HL-60 (cell line): ENCODE measurements around the gene TMX3.

Experiments
- DNase-seq, 2 experiments: peaks; one replicate each; pipeline ENCODE4 v3.0.0-alpha.2; 2010 to 2020; ENCODE audit warnings: low read depth in 1 of 2, low spot score in 1 of 2
- H3K27ac ChIP-seq: fragments of 250-450 bp; sonication (Bioruptor Pico); replicated peaks from 2 replicates; pipeline ENCODE4 v1.5.1; 2020; ENCODE audit warnings: mild to moderate bottlenecking, moderate library complexity
- H3K27me3 ChIP-seq: fragments of 250-450 bp; sonication (Bioruptor Pico); 2 replicates; pipeline ENCODE4 v1.5.1; 2021; ENCODE audit warnings: mild to moderate bottlenecking, moderate library complexity; ENCODE audit not compliant: insufficient read depth, poor library complexity, severe bottlenecking
- H3K4me3 ChIP-seq: replicated peaks from 2 replicates; pipeline ENCODE4 v1.5.1; 2011; ENCODE audit warnings: mild to moderate bottlenecking, control low read depth, low read length; ENCODE audit not compliant: insufficient read depth
- GABPA ChIP-seq: IDR thresholded peaks from 2 replicates; pipeline ENCODE4 v1.6.1; 2012; ENCODE audit warnings: low read depth
- POLR2AphosphoS5 ChIP-seq: IDR thresholded peaks from 2 replicates; pipeline ENCODE4 v1.6.1; 2012; ENCODE audit warnings: low read depth
- SPI1 ChIP-seq: IDR thresholded peaks from 2 replicates; pipeline ENCODE4 v1.6.1; 2012; ENCODE audit warnings: low read depth, mild to moderate bottlenecking, borderline replicate concordance
- TF ChIP-seq, protein P1 (sequence below): IDR thresholded peaks from one replicate; pipeline ENCODE4 v1.5.1; 2011; ENCODE audit warnings: low read length, control low read depth, inconsistent platforms; ENCODE audit not compliant: insufficient read depth
- TF ChIP-seq, protein P2 (sequence below): IDR thresholded peaks from 2 replicates; pipeline ENCODE4 v1.6.1; 2012; ENCODE audit warnings: low read depth; ENCODE audit not compliant: insufficient replicate concordance

The TMX3 gene

DNA sequence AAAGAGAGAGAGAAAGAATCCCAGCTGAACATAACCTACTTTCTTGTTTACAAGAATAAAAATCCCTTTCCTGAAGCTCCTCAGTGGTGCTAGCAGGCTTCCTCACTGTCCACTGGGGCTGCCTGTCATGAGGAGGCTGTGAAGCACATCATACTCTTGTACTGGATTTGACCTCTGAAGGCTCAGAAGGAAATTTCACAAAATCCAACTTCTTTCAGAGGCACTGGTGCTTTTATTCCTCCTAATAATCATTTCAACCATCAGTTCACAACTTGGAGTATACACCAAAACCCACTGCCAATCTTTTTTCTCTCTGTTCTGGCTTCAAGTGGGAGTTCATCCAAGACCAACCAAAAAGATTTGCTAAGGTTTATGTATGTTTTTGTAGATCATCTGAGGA lies 48.5 kb downstream of the TMX3 start:
- TF ChIP-seq SPI1, result no peak
- Histone ChIP-seq H3K4me3 (no peak overlapping the region), H3K27ac (no peak overlapping the region), H3K27me3 (no peaks in the 10 kb centered on the region)
- DNase-seq, result no peak

DNA sequence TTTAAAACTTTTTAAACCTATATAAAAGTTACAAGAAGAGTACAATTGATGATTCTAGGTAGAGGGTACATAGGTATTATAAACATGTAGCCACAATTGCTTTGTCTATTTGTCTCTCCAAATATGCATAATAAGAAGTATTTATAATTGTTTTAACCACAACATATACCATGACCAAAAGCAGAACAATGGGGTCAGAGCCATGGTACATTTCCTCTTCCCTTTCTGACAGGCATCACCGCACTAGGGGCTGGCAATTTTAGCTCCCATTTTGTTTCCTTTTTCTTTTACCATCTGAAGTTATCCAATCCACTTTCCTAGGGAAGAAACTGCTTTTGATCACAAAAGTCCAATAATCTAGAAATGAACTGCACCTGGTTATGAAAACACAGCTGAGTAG lies 49.3 kb downstream of the TMX3 start:
- peak; percentile 80 for TF ChIP-seq SPI1
- TF ChIP-seq, protein P1, sequence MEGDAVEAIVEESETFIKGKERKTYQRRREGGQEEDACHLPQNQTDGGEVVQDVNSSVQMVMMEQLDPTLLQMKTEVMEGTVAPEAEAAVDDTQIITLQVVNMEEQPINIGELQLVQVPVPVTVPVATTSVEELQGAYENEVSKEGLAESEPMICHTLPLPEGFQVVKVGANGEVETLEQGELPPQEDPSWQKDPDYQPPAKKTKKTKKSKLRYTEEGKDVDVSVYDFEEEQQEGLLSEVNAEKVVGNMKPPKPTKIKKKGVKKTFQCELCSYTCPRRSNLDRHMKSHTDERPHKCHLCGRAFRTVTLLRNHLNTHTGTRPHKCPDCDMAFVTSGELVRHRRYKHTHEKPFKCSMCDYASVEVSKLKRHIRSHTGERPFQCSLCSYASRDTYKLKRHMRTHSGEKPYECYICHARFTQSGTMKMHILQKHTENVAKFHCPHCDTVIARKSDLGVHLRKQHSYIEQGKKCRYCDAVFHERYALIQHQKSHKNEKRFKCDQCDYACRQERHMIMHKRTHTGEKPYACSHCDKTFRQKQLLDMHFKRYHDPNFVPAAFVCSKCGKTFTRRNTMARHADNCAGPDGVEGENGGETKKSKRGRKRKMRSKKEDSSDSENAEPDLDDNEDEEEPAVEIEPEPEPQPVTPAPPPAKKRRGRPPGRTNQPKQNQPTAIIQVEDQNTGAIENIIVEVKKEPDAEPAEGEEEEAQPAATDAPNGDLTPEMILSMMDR, result no peak
- H3K27ac ChIP-seq, result no peak overlapping the region
- no peaks in the 10 kb centered on the region for H3K27me3 ChIP-seq
- no peak overlapping the region for H3K4me3 ChIP-seq
- peak in 1 of 2 experiments; percentile 63 for DNase-seq

DNA sequence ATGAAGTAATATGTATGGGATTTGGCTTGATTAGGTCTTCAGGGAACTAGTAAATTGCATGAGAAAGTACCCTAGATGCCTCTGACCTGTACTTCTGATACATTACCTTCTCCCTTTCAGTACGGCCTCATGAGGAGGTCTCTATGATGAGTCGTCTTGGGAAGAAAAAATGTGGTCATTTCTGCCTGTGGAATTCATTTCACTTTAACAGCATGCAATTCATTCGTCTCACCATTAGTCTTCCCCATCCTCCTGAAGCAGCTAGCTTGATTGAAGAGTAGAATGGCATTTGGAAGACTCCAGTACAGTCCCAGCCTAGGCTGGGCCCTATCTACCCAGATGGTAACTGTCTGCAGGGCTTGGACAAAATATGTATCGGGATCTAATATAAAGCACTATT lies 52.2 kb downstream of the TMX3 start:
- H3K4me3 ChIP-seq, result no peak overlapping the region
- no peak for DNase-seq
- peaks cover 5% of the 10 kb centered on the region for H3K27me3 ChIP-seq
- TF ChIP-seq GABPA, result no peak
- TF ChIP-seq SPI1, result no peak
- TF ChIP-seq POLR2AphosphoS5, result no peak
- no peak overlapping the region for H3K27ac ChIP-seq

DNA sequence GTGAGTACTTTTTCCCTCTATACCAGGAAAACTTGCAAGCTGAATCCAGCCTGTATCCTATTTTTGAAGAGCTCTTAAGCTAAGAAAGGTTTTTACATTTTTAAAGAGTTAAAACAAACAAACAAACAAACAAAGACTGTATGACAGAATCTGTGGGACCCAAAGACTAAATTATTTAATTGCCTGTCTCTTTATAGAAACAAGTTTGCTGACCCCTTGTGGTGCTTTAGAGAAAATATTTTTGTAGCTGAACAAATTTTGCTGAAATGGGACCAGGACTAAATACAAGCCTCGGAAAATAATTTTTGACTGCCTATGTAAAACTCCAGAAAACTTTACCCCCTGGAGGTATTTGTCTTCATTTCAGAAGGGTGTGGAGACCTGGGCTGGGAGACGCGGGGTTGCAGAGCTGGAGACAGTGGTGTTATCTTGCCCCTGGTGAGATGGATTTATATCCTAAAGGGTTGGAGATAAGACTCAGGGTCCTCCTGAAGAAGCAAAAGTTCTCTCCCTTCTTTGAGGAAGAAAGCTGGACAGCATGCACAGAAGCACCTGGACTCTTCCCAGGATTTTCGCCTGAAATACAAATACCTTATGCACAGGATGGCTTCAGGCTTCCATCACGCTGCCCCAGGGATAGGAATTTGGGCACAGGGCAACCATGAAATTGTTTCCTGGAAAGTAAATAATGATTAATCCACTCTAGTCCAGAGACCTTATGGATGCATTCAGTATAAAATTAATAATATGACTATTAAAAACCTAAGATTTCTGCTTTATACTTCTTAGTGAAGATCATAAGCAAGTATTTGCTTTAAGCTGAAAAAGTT lies 54.3 kb downstream of the TMX3 start:
- H3K27ac ChIP-seq, result no peak overlapping the region
- no peak for DNase-seq

DNA sequence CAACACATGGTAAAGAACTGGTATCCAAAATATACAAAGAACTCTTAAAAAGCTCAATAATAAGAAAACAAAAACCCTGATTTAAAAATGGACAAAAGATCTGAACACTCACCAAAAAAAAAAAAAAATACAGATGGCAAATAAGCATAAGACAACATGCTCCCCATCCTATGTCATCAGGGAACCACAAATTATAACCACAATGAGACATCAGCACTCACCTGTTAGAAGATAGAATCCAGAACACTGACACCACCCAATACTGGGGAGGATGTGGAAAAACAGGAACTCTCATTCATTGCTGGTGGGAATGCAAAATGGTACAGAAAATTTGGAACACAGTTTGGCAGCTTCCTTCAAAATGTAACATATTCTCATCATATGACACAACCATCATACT lies 66.7 kb downstream of the TMX3 start:
- Histone ChIP-seq H3K27ac (no peak overlapping the region), H3K4me3 (no peak overlapping the region), H3K27me3 (no peaks in the 10 kb centered on the region)
- 0 out of 2 replicates have a peak, but pooled peaks have one; percentile 18 for TF ChIP-seq SPI1
- TF ChIP-seq GABPA, result no peak
- TF ChIP-seq, protein P1, result no peak
- DNase-seq, result no peak

More for the DNA sequence above, 54.3 kb downstream of the TMX3 start:
- no peak overlapping the region for H3K4me3 ChIP-seq
- TF ChIP-seq, protein P1, result peak; percentile 29
- TF ChIP-seq POLR2AphosphoS5, result no peak
- H3K27me3 ChIP-seq, result peaks cover 10% of the 10 kb centered on the region

DNA sequence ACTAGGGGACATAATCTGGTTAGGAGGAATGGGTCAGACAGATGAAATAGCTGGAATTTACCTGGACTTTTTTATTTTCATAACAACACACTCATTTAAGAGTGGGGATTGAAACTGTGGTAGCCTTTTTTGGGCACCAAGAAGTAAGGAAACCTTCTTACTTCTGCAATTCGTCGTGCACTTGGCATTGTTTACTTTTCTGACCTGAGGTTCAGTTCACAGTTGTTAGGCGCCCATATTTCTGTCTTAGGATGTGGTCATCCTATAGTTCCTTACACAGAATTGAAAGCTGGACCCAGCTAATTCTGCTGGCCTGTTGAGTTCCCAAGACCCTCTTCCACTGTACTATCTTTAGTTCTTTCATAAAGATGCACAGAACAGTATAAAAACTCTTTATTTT lies 72.9 kb downstream of the TMX3 start:
- Histone ChIP-seq H3K27me3 (peaks cover 6% of the 10 kb centered on the region), H3K4me3 (no peak overlapping the region), H3K27ac (no peak overlapping the region)
- DNase-seq, result no peak
- TF ChIP-seq POLR2AphosphoS5, result no peak
- TF ChIP-seq, protein P2, sequence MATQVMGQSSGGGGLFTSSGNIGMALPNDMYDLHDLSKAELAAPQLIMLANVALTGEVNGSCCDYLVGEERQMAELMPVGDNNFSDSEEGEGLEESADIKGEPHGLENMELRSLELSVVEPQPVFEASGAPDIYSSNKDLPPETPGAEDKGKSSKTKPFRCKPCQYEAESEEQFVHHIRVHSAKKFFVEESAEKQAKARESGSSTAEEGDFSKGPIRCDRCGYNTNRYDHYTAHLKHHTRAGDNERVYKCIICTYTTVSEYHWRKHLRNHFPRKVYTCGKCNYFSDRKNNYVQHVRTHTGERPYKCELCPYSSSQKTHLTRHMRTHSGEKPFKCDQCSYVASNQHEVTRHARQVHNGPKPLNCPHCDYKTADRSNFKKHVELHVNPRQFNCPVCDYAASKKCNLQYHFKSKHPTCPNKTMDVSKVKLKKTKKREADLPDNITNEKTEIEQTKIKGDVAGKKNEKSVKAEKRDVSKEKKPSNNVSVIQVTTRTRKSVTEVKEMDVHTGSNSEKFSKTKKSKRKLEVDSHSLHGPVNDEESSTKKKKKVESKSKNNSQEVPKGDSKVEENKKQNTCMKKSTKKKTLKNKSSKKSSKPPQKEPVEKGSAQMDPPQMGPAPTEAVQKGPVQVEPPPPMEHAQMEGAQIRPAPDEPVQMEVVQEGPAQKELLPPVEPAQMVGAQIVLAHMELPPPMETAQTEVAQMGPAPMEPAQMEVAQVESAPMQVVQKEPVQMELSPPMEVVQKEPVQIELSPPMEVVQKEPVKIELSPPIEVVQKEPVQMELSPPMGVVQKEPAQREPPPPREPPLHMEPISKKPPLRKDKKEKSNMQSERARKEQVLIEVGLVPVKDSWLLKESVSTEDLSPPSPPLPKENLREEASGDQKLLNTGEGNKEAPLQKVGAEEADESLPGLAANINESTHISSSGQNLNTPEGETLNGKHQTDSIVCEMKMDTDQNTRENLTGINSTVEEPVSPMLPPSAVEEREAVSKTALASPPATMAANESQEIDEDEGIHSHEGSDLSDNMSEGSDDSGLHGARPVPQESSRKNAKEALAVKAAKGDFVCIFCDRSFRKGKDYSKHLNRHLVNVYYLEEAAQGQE, result no peak
- TF ChIP-seq, protein P1, result no peak
- TF ChIP-seq SPI1, result no peak
- TF ChIP-seq GABPA, result no peak
